Activated naive CD8-positive, alpha-beta T cell treated with anti-CD3 and anti-CD28 coated beads for 36 hours (primary cell): Measurements from ENCODE around the gene SAA4. TPM values are rescaled to one million over a fixed set of nuclear protein-coding genes. Genes with fewer than 3 reads are reported as not detected.
"Not testable (repeated sequence)": the region's sequence is repeated elsewhere in the genome, so short reads cannot be mapped to it uniquely, and the experiment has no call there.

Experiments
- DNase-seq: peaks from one replicate; pipeline ENCODE4 v3.0.0; 2021
- H3K27ac Mint-ChIP-seq: one replicate; pipeline ENCODE4 v1.8.0; 2022; ENCODE audit warnings: mild to moderate bottlenecking, moderate library complexity, mixed read lengths
- H3K27me3 Mint-ChIP-seq: one replicate; pipeline ENCODE4 v1.8.0; 2022; ENCODE audit warnings: mild to moderate bottlenecking, mixed read lengths
- H3K36me3 Mint-ChIP-seq: one replicate; pipeline ENCODE4 v1.8.0; 2021; ENCODE audit warnings: mild to moderate bottlenecking, mixed read lengths
- H3K4me1 Mint-ChIP-seq: one replicate; pipeline ENCODE4 v1.8.0; 2021; ENCODE audit warnings: mixed read lengths
- H3K4me3 Mint-ChIP-seq: one replicate; pipeline ENCODE4 v1.8.0; 2022; ENCODE audit warnings: mild to moderate bottlenecking, moderate library complexity, mixed read lengths
- H3K9me3 Mint-ChIP-seq: one replicate; pipeline ENCODE4 v1.8.0; 2022; ENCODE audit warnings: mixed read lengths
- total RNA-seq, 2 experiments: library from RNA; stranded (reverse); gene quantifications; one replicate each; pipeline ENCODE4 v1.2.3, GENCODE V29; 2021

SAA4 gene
- total RNA-seq, 2 experiments from 2014 or later: not detected

GRCh38 chr11:18259259-18259658 lies 22.7 kb upstream of the SAA4 start:
- Mint-ChIP-seq H3K27ac (no peak overlapping the region), H3K4me1 (no peaks in the 10 kb centered on the region)

GRCh38 chr11:18254781-18255361 lies 18.3 kb upstream of the SAA4 start:
- Mint-ChIP-seq H3K36me3 (no peaks in the 10 kb centered on the region), H3K9me3 (no peaks in the 10 kb centered on the region), H3K27me3 (peaks cover 10% of the 10 kb centered on the region), H3K4me3 (no peak overlapping the region), H3K4me1 (no peaks in the 10 kb centered on the region), H3K27ac (no peak overlapping the region)
- no peak for DNase-seq

More at GRCh38 chr11:18259259-18259658, 22.7 kb upstream of the SAA4 start:
- no peak for DNase-seq
- Mint-ChIP-seq H3K9me3 (no peaks in the 10 kb centered on the region), H3K4me3 (no peak overlapping the region), H3K27me3 (peaks cover 14% of the 10 kb centered on the region), H3K36me3 (no peaks in the 10 kb centered on the region)

GRCh38 chr11:18253778-18254338 lies 17.3 kb upstream of the SAA4 start:
- H3K27ac Mint-ChIP-seq: no peak overlapping the region
- H3K4me1 Mint-ChIP-seq: no peaks in the 10 kb centered on the region
- H3K36me3 Mint-ChIP-seq: no peaks in the 10 kb centered on the region
- peaks cover 10% of the 10 kb centered on the region for H3K27me3 Mint-ChIP-seq
- H3K9me3 Mint-ChIP-seq: no peaks in the 10 kb centered on the region
- H3K4me3 Mint-ChIP-seq: no peak overlapping the region
- DNase-seq: no peak

GRCh38 chr11:18253233-18253632 lies 16.6 kb upstream of the SAA4 start:
- Mint-ChIP-seq H3K9me3 (no peaks in the 10 kb centered on the region), H3K27ac (no peak overlapping the region), H3K27me3 (peaks cover 10% of the 10 kb centered on the region), H3K36me3 (no peaks in the 10 kb centered on the region), H3K4me1 (no peaks in the 10 kb centered on the region), H3K4me3 (no peak overlapping the region)
- no peak for DNase-seq

GRCh38 chr11:18248561-18248960 lies 12.0 kb upstream of the SAA4 start, which contains the start of gene SAA2:
Gene SAA2, minus strand, starts transcription at chr11:18248668. Its CDS starts 657 bp downstream, at chr11:18248011.
- no peaks in the 10 kb centered on the region for H3K9me3 Mint-ChIP-seq
- H3K4me3 Mint-ChIP-seq: no peak within 1 kb of the TSS
- no peaks in the 10 kb centered on the region for H3K27me3 Mint-ChIP-seq
- peaks cover 7% of the 10 kb centered on the region for H3K4me1 Mint-ChIP-seq
- H3K36me3 Mint-ChIP-seq: no peaks in the 10 kb centered on the region
- no peak for DNase-seq
- H3K27ac Mint-ChIP-seq: no peak within 1 kb of the TSS

GRCh38 chr11:18247191-18247581 lies 10.6 kb upstream of the SAA4 start:
- not testable (repeated sequence) for H3K9me3 Mint-ChIP-seq, H3K4me1 Mint-ChIP-seq, H3K4me3 Mint-ChIP-seq, DNase-seq, H3K27ac Mint-ChIP-seq, H3K27me3 Mint-ChIP-seq, H3K36me3 Mint-ChIP-seq

GRCh38 chr11:18246379-18247190 lies 10.0 kb upstream of the SAA4 start:
- not testable (repeated sequence) for H3K9me3 Mint-ChIP-seq, H3K4me1 Mint-ChIP-seq, H3K27ac Mint-ChIP-seq, H3K36me3 Mint-ChIP-seq, H3K27me3 Mint-ChIP-seq, H3K4me3 Mint-ChIP-seq
- DNase-seq: peak; percentile 5

GRCh38 chr11:18245396-18245795 lies 8.8 kb upstream of the SAA4 start:
- Mint-ChIP-seq H3K27ac (no peak overlapping the region), H3K4me3 (no peak overlapping the region), H3K36me3 (no peaks in the 10 kb centered on the region), H3K27me3 (no peaks in the 10 kb centered on the region), H3K4me1 (peaks cover 7% of the 10 kb centered on the region), H3K9me3 (peaks cover 2% of the 10 kb centered on the region)
- DNase-seq: no peak

- Mint-ChIP-seq H3K4me3 (no peak overlapping the region), H3K36me3 (no peaks in the 10 kb centered on the region), H3K27ac (no peak overlapping the region)
These were observed 7.3 kb upstream of the SAA4 start for GRCh38 chr11:18243783-18244362.

GRCh38 chr11:18239655-18240054 lies 3.1 kb upstream of the SAA4 start:
- peaks cover 2% of the 10 kb centered on the region for H3K9me3 Mint-ChIP-seq
- H3K4me1 Mint-ChIP-seq: no peaks in the 10 kb centered on the region
- peaks cover 32% of the 10 kb centered on the region for H3K27me3 Mint-ChIP-seq
- DNase-seq: no peak
- no peaks in the 10 kb centered on the region for H3K36me3 Mint-ChIP-seq
- H3K4me3 Mint-ChIP-seq: no peak overlapping the region
- no peak overlapping the region for H3K27ac Mint-ChIP-seq

More at GRCh38 chr11:18243783-18244362, 7.3 kb upstream of the SAA4 start:
- peaks cover 7% of the 10 kb centered on the region for H3K27me3 Mint-ChIP-seq
- H3K9me3 Mint-ChIP-seq: peaks cover 2% of the 10 kb centered on the region
- peaks cover 7% of the 10 kb centered on the region for H3K4me1 Mint-ChIP-seq
- DNase-seq: peak; percentile 47

GRCh38 chr11:18235394-18236334 lies 938 bp downstream of the SAA4 start:
- Mint-ChIP-seq H3K27ac (no peak overlapping the region), H3K9me3 (peaks cover under 1% of the 10 kb centered on the region), H3K4me3 (no peak overlapping the region), H3K36me3 (no peaks in the 10 kb centered on the region), H3K4me1 (no peaks in the 10 kb centered on the region), H3K27me3 (peaks cover 32% of the 10 kb centered on the region)
- no peak for DNase-seq

- Mint-ChIP-seq H3K36me3 (no peaks in the 10 kb centered on the region), H3K4me3 (no peak overlapping the region)
- no peak for DNase-seq
These were observed 2.7 kb downstream of the SAA4 start for GRCh38 chr11:18233912-18234311.

GRCh38 chr11:18230859-18231258 lies 5.7 kb downstream of the SAA4 start:
- Mint-ChIP-seq H3K4me3 (no peak overlapping the region), H3K27ac (no peak overlapping the region), H3K36me3 (no peaks in the 10 kb centered on the region), H3K27me3 (peaks cover 3% of the 10 kb centered on the region), H3K4me1 (no peaks in the 10 kb centered on the region), H3K9me3 (no peaks in the 10 kb centered on the region)
- no peak for DNase-seq

More at GRCh38 chr11:18233912-18234311, 2.7 kb downstream of the SAA4 start:
- no peaks in the 10 kb centered on the region for H3K4me1 Mint-ChIP-seq
- H3K27me3 Mint-ChIP-seq: peaks cover 25% of the 10 kb centered on the region
- no peaks in the 10 kb centered on the region for H3K9me3 Mint-ChIP-seq
- H3K27ac Mint-ChIP-seq: no peak overlapping the region

GRCh38 chr11:18229501-18229900 lies 7.1 kb downstream of the SAA4 start:
- Mint-ChIP-seq H3K27ac (no peak overlapping the region), H3K9me3 (no peaks in the 10 kb centered on the region), H3K27me3 (no peaks in the 10 kb centered on the region)

More at GRCh38 chr11:18229501-18229900, 7.1 kb downstream of the SAA4 start:
- H3K4me1 Mint-ChIP-seq: no peaks in the 10 kb centered on the region
- no peaks in the 10 kb centered on the region for H3K36me3 Mint-ChIP-seq
- no peak for DNase-seq
- H3K4me3 Mint-ChIP-seq: no peak overlapping the region
